ENCODE data around the gene SYK.

Gene SYK

DNA sequence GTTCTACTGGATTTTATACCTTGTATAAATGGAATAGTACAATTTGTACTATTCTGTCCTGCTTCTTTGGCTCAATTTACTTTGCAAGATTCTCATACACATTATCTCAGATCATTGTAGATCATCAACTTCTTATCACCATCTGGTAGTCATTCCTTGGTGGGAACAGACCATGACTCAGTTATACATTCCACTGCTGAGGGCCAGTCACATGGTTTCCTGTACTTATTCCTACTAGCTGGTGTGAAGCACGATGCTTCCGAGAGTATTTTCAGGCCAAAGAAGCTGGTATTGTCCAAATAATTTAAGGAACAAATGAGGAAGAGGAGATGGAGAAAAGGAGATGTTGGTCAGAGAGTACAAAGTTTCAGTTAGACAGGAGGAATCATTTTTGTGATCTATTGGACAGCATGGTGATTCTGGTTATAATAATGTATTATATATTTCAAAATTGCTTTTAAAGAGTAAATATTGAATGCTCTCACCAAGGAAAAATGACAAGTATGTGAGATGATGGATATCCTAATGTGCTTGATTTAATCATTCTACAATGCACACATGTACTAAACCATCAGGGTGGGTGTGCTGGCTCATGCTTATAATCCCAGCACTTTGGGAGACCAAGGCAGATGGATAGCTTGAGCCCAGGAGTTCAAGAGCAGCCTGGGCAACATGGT, 124.1 kb downstream of the SYK start:
- Histone ChIP-seq H3K4me1 (ENCODE audit: insufficient read depth, low read length, poor library complexity, severe bottlenecking) (no peaks in the 10 kb centered on the region), H3K4me3 (ENCODE audit: low read length, poor library complexity, severe bottlenecking) (no peak overlapping the region), H3K9me3 (ENCODE audit: insufficient read depth, low read depth, low read length) (no peaks in the 10 kb centered on the region), H3F3A (ENCODE audit: low read depth) (no peaks in the 10 kb centered on the region), H3K79me2 (ENCODE audit: insufficient read depth, low read length) (no peaks in the 10 kb centered on the region), H3K36me3 (ENCODE audit: insufficient read depth, low read length) (no peaks in the 10 kb centered on the region), H3K27me3 (ENCODE audit: insufficient read depth, low read length, poor library complexity, severe bottlenecking) (no peaks in the 10 kb centered on the region), H3K9me2 (replicated peaks; ENCODE audit: low read depth, low read length) (no peaks in the 10 kb centered on the region), H3K9ac (ENCODE audit: low read depth, low read length, poor library complexity, severe bottlenecking) (no peak overlapping the region), H2AFZ (ENCODE audit: low read length) (no peak overlapping the region), H4K20me1 (ENCODE audit: insufficient read depth, low read length, poor library complexity, severe bottlenecking) (no peaks in the 10 kb centered on the region), H3K4me2 (ENCODE audit: low read depth, low read length, poor library complexity, severe bottlenecking) (no peak overlapping the region)
- no peak for TF ChIP-seq EZH2phosphoT487 (IDR thresholded peaks at IDR 0.05; ENCODE audit: borderline replicate concordance)
- TF ChIP-seq, protein P1, sequence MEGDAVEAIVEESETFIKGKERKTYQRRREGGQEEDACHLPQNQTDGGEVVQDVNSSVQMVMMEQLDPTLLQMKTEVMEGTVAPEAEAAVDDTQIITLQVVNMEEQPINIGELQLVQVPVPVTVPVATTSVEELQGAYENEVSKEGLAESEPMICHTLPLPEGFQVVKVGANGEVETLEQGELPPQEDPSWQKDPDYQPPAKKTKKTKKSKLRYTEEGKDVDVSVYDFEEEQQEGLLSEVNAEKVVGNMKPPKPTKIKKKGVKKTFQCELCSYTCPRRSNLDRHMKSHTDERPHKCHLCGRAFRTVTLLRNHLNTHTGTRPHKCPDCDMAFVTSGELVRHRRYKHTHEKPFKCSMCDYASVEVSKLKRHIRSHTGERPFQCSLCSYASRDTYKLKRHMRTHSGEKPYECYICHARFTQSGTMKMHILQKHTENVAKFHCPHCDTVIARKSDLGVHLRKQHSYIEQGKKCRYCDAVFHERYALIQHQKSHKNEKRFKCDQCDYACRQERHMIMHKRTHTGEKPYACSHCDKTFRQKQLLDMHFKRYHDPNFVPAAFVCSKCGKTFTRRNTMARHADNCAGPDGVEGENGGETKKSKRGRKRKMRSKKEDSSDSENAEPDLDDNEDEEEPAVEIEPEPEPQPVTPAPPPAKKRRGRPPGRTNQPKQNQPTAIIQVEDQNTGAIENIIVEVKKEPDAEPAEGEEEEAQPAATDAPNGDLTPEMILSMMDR (conservative IDR thresholded peaks at IDR 0.05; ENCODE audit: low read length) = no peak

DNA sequence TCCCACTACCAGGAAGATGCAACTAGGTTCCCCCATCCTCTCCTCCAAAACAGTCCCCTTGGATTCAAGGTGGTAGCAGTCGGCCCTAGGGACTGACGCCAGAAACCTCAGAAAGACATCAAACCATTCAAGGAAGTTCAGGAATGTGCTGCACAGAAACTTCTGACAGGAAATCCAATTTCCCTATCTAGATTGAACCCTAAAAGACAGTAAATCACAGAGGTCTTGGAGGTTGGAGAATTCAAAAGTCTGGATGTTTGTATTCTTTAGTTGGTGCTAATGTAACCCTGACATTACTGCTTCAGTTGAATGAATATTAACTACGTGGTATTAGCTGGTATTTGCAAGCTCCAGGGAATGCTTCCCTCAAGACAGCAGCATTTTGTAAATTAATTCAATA, 125.3 kb downstream of the SYK start:
- Histone ChIP-seq H3K4me1 (ENCODE audit: insufficient read depth, low read length, poor library complexity, severe bottlenecking) (no peaks in the 10 kb centered on the region), H3K4me2 (ENCODE audit: low read depth, low read length, poor library complexity, severe bottlenecking) (no peak overlapping the region), H3K27me3 (ENCODE audit: insufficient read depth, low read length, poor library complexity, severe bottlenecking) (peaks cover 3% of the 10 kb centered on the region), H3K4me3 (ENCODE audit: low read length, poor library complexity, severe bottlenecking) (no peak overlapping the region), H2AFZ (ENCODE audit: low read length) (no peak overlapping the region), H3K9me3 (ENCODE audit: insufficient read depth, low read depth, low read length) (no peaks in the 10 kb centered on the region), H3K9me2 (replicated peaks; ENCODE audit: low read depth, low read length) (no peaks in the 10 kb centered on the region), H3K36me3 (ENCODE audit: insufficient read depth, low read length) (no peaks in the 10 kb centered on the region), H4K20me1 (ENCODE audit: insufficient read depth, low read length, poor library complexity, severe bottlenecking) (no peaks in the 10 kb centered on the region), H3F3A (ENCODE audit: low read depth) (no peaks in the 10 kb centered on the region), H3K79me2 (ENCODE audit: insufficient read depth, low read length) (no peaks in the 10 kb centered on the region), H3K9ac (ENCODE audit: low read depth, low read length, poor library complexity, severe bottlenecking) (no peak overlapping the region)
- TF ChIP-seq EZH2phosphoT487 (IDR thresholded peaks at IDR 0.05; ENCODE audit: borderline replicate concordance) = no peak
- TF ChIP-seq, protein P1 (conservative IDR thresholded peaks at IDR 0.05; ENCODE audit: low read length) = no peak

DNA sequence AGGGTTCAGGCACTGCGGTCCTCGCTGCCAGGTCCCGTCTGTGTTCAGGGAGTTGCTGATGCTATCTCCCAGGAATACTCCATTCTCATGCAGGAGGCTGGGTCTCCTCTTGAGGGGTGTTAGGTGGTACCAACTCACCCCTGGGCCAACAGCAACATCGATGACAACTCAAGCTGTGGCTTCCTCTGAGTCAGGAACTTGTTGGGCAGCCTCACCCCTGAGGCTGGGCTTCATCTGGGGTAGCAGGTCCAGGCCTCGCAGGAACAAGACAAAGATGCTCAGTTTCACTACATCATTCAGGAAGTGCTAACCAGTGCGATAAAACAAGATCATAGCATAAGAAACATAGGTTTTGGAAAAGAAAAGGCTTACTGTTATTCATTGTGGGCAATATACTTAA, 125.9 kb downstream of the SYK start:
- no peak for TF ChIP-seq EZH2phosphoT487 (IDR thresholded peaks at IDR 0.05; ENCODE audit: borderline replicate concordance)
- TF ChIP-seq, protein P1 (conservative IDR thresholded peaks at IDR 0.05; ENCODE audit: low read length) = no peak
- H3K4me2 ChIP-seq (ENCODE audit: low read depth, low read length, poor library complexity, severe bottlenecking) = no peak overlapping the region
- no peaks in the 10 kb centered on the region for H3K4me1 ChIP-seq (ENCODE audit: insufficient read depth, low read length, poor library complexity, severe bottlenecking)
- H3K9me3 ChIP-seq (ENCODE audit: insufficient read depth, low read depth, low read length) = no peaks in the 10 kb centered on the region
- no peaks in the 10 kb centered on the region for H3K9me2 ChIP-seq (replicated peaks; ENCODE audit: low read depth, low read length)
- no peaks in the 10 kb centered on the region for H4K20me1 ChIP-seq (ENCODE audit: insufficient read depth, low read length, poor library complexity, severe bottlenecking)
- peaks cover 3% of the 10 kb centered on the region for H3K27me3 ChIP-seq (ENCODE audit: insufficient read depth, low read length, poor library complexity, severe bottlenecking)
- H3K79me2 ChIP-seq (ENCODE audit: insufficient read depth, low read length) = no peaks in the 10 kb centered on the region
- H3K4me3 ChIP-seq (ENCODE audit: low read length, poor library complexity, severe bottlenecking) = no peak overlapping the region
- no peaks in the 10 kb centered on the region for H3F3A ChIP-seq (ENCODE audit: low read depth)
- no peaks in the 10 kb centered on the region for H3K36me3 ChIP-seq (ENCODE audit: insufficient read depth, low read length)
- H2AFZ ChIP-seq (ENCODE audit: low read length) = no peak overlapping the region
- no peak overlapping the region for H3K9ac ChIP-seq (ENCODE audit: low read depth, low read length, poor library complexity, severe bottlenecking)
